Stimulated activated CD4-positive, alpha-beta T cell treated with anti-CD3 and anti-CD28 coated beads, Interleukin-4, amount 100 ng/mL, for 4 hours (primary cell): ENCODE results near the gene CYP1A2.

Experiments
- DNase-seq, 2 experiments: peaks; one replicate each; pipeline ENCODE4 v3.0.0-alpha.2; 2020

Gene CYP1A2

DNA sequence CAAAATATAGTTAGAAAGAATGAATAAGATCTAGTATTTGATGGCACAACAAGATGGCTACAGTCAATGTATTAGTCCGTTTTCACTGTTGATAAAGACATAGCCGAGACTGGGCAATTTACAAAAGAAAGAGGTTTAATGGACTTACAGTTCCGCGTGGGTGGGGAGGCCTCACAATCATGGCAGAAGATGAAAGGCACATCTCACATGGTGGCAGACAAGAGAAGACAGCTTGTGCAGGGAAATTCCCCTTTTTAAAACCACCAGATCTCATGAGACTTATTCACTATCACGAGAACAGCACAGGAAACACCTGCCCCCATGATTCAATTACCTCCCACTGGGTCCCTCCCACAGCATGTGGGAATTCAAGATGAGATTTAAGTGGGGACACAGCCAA, 10.4 kb upstream of the CYP1A2 start:
- peak in 1 of 2 experiments; percentile 20 for DNase-seq

GRCh38 chr15:74742422-74742821, 6.2 kb upstream of the CYP1A2 start:
- no peak for DNase-seq

- DNase-seq = no peak
Observed at GRCh38 chr15:74746389-74746788, 2.3 kb upstream of the CYP1A2 start.

DNA sequence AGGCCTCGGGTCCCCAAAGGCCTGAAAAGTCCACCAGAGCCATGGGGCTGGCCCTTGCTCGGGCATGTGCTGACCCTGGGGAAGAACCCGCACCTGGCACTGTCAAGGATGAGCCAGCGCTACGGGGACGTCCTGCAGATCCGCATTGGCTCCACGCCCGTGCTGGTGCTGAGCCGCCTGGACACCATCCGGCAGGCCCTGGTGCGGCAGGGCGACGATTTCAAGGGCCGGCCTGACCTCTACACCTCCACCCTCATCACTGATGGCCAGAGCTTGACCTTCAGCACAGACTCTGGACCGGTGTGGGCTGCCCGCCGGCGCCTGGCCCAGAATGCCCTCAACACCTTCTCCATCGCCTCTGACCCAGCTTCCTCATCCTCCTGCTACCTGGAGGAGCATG, 1.2 kb downstream of the CYP1A2 start:
- DNase-seq = no peak

- DNase-seq = no peak
Observed at GRCh38 chr15:74750751-74751150, 2.1 kb downstream of the CYP1A2 start.

GRCh38 chr15:74752011-74752410, 3.4 kb downstream of the CYP1A2 start:
- no peak for DNase-seq

DNA sequence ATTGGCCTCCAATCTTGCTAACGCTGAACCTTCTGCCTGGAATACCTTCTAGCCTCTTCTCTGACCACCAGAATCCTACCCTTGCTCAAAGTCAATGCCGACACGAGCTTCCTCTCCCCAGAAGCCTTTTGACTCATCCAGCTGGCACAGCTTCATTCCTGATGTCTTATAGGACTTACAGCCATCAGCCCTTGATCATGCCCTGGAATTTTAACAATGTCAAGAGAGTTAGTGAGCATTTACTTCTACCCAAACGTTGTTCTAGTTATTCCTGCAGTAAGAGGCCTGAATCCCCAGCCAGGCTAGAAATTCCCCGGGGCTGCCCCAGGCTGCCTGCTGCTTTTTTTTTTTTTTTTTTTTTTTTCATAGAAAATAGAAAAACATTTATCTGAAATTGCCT, 3.9 kb downstream of the CYP1A2 start:
- no peak for DNase-seq

DNA sequence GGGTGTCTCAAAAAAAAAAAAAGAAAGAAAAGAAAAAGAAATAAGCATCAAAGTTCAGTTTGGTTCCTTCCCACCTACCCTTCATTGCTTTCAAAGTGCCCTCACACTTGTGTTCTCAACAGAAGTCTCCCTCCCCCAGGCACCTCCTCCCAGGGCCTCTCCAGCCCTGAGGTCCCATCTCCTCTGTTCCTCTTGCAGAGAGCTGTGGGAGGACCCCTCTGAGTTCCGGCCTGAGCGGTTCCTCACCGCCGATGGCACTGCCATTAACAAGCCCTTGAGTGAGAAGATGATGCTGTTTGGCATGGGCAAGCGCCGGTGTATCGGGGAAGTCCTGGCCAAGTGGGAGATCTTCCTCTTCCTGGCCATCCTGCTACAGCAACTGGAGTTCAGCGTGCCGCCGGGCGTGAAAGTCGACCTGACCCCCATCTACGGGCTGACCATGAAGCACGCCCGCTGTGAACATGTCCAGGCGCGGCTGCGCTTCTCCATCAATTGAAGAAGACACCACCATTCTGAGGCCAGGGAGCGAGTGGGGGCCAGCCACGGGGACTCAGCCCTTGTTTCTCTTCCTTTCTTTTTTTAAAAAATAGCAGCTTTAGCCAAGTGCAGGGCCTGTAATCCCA, 6.1 kb downstream of the CYP1A2 start:
- no peak for DNase-seq

GRCh38 chr15:74758736-74759135, 10.1 kb downstream of the CYP1A2 start:
- no peak for DNase-seq

- no peak for DNase-seq
Observed at GRCh38 chr15:74762791-74763150, 14.1 kb downstream of the CYP1A2 start.

DNA sequence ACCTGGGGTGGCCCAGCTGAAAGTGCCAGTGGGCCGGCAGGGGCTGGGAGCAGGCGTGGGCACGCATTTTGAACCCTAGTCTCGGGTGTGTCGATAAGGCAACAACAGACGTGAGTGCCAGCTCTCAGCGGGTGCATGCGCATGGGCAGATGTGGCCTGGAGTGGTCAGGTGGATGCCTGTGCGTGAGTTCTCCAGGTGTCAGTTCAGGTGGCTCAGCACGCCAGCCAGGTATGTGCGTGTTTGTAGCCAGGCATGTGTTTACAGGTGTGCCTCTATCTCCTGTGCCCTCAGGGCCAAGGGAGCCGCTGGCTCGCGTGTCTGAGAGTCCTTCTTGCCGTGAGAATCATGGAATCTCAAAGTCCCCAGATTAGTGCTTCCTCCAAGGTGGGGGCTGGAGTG, 14.8 kb downstream of the CYP1A2 start:
- no peak for DNase-seq

DNA sequence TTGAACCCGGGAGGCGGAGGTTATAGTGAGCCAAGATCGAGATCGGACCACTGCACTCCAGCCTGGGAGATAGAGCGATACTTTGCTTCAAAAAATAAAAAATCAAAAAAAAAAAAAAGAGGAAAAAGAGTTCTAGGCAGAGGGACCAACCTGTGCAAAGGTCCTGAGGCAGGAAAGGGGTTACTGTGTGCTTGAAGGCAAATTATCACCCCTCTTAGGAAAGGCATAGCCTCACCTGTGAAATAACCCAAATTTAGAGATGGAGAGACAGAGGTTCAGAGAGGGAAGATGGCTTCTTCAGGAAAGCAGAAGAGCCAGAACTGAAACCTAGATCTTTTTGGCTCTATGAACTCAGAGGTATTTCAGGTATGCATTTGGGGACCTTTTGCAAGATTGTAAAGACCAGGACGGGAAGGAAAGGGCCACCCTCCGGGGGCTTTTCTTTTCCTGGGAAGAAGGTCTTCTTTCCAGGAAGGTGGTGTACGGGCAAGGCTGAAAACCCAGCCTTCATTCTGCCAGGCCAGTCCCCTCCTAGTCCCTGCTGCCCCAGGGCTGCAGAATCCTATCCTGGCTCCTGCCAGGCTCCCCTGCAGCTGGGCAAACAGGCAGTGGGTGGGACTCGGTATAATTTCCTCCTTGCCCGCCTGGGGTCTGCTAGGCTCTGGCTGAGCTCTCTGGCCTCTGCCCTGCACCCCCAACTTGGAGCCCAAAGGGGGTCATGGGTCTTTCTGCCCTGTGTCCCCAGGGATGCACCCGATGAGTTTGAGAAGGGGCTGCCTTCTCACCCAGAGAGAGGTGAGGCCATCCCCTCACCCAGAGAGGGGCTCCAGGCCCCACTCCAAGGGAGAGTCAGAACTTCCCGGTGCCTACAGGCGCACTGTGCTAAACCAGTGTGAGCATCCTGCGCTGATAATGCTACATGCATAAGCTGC, 18.8 kb downstream of the CYP1A2 start:
- DNase-seq = no peak

DNA sequence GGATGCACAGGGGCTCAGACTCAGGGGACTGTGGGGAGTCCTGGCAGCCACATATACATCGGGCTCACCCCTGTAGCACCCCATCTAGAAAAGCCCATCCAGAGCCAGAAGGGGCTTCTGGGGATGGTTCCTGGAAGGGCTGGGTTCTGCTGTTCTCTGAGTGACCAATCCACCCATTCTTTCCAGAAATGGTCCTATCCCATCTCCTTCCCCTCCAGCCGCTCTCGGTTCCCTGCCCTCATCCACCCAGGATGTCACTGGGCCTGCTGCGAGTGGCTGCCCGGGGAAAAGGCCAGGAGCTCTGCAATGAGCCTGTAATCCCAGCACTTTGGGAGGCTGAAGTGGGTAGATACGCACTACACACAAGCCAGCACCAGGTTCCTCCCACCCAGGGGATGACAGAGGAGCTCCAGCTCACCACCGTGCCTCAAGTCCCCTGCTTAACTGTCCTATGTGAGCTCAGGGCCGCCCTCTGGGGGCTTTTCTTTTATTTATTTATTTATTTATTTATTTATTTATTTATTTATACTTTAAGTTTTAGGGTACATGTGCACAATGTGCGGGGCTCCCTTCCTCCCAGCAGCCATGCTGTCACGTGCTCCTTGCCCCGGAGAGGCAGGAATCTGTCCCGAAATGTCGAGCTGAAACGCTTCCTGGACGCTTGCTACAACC, 19.6 kb downstream of the CYP1A2 start:
- no peak for DNase-seq

- peak; percentile 57 to 60 for DNase-seq
Observed at GRCh38 chr15:74768771-74769342, 20.2 kb downstream of the CYP1A2 start.

GRCh38 chr15:74769463-74770025, 20.9 kb downstream of the CYP1A2 start:
- no peak for DNase-seq

DNA sequence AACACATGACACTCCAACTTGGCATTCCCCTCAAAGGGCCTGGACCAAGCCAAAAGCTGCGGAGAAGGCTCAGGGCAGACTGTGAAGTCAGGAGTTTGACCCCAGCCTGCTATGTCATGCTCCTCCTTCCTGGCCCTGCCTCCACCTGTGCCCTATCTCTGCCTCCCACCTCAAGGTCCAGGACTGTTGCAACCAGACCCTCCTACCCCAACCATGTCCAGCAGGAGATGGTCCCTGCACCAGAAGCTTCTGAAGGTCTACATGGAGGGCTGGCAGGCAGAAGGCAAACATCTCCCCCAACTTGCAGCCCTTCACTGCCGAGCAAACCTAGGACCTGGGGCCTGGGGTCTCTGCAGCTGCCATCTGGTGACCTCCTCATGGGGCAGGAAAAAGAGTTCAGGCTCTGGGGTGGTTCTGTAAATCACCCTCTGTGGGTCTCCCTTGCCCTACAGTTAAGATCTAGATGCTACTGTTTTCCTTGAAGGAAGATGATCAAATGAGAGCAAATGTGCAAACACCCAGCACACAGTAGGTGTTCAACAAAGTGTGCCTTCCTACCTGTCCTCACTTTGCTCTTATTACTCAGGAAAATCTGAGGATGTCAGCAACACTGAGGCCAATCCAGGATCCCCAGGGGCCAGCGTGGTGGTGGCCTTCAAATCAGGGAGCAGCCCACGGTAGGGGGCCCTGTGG, 21.7 kb downstream of the CYP1A2 start:
- DNase-seq = no peak

GRCh38 chr15:74773329-74773728, 24.7 kb downstream of the CYP1A2 start:
- DNase-seq = no peak

DNA sequence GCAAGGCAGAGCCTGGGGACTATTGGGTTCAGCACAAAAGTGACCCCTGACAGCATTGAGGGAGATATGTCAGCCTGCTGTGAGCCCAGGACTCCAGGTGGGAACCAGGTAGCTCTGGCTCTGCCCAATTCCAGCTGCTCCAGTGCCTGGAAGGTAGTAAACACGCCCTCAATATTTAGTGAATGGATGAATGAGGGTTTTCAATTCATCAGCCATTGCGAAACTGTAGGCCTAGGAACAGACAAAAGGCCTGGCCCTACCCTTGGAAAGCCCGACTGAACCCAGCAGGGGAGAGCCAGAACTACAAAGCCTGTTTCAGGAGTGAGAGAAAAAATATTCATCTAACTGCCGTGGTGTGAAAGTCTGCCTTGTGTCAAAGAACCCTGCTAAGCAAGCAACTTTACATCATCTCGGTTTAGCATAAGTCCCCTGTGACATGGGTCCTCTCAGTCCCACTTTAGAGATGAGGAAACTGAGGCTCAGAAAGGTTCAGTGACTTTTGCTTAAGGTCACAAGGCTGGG, 25.1 kb downstream of the CYP1A2 start:
- DNase-seq = no peak

DNA sequence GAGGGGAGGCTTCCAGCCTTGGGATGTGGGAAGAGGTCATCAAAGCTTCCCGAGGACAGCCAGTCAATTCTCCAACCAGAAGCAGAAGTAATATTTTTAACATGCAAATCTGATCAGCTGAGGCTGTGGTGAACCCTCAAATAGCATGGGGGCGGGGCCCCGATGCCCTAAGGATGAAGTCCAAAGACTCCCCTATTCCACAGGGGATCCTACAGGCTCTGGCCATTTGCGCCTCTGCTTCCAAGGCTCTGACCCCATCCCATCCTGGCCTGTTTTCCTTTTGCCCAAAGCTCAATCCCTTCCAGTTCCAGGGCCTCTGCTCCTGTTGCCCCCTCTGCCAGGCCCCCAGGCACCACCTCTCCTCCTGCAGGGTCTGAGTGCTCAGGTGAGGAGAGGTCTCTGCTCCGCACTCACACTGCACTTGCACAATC, 26.5 kb downstream of the CYP1A2 start:
- no peak for DNase-seq

DNA sequence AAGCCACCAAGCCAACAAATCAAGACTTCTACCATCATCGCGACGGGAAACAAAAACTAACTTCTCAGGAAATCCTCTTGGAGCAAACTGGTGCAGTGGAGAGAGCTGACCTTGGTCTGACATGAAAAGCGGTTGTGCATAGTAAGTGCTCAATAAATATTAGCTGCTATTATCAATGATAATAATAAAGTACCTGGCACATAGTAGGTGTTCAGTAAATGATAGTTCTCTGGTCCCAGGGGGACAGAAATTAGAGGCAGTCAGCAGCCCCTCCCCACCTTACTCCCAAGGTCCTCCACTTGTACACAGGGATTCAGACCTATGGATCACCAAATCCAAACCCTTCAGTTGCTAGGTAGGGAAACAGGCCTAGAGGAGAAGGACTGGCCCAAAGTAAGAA, 27.2 kb downstream of the CYP1A2 start:
- no peak for DNase-seq

DNA sequence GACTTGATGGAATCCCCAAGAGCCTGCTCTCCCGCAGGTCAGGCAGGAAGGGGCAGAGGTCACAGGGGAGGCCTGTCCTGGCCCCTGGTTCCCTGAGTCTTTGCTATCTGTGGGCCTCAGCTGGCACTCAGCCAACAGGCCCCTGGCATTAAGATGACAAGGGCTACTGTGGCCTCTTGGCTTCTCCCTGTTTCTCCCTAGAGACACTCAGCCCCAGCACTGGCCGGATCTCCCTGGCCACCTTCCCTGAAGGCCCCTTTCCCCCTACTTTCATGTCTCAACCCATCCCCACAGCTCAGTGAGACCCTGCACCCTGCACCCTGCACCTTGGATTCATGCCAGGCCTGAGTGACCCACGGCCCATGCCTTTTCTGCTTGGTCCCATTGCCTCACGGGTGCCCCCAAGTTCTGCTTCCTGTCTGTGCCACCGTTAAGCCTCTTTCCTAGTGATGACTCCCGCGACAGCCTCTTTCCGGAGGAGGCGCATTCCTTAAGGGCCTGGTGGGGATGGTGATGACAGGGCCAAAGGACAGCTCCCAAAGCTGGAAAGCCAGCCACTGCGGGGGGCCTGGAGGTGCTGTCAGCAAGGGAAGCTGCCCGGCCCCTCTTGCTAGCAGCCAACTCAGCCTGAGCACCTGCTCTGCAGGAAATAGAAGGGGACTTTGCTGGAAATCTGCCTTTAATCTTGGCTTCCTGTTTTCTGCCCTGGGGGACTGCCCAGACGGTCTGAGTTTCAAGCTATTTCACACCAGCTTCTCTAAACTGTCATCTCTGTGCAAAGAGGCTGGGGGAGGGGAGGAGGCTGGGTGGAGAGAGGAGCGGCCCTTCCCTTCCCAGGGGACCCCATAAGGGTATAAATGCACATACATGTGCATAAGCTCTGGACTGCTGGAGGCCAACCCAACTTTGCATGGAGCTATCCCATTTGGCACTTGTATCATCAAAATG, 28.4 kb downstream of the CYP1A2 start:
- peak in 1 of 2 experiments; percentile 55 for DNase-seq
